RKO (cell line): ENCODE data around the gene WDR83.
"Not testable (repeated sequence)": the region's sequence is repeated elsewhere in the genome, so short reads cannot be mapped to it uniquely, and the experiment has no call there.

Source experiments
- DNase-seq: peaks from one replicate; pipeline ENCODE4 v3.0.0-alpha.2; 2016; ENCODE audit warnings: low spot score

WDR83 gene, protein sequence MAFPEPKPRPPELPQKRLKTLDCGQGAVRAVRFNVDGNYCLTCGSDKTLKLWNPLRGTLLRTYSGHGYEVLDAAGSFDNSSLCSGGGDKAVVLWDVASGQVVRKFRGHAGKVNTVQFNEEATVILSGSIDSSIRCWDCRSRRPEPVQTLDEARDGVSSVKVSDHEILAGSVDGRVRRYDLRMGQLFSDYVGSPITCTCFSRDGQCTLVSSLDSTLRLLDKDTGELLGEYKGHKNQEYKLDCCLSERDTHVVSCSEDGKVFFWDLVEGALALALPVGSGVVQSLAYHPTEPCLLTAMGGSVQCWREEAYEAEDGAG

DNA sequence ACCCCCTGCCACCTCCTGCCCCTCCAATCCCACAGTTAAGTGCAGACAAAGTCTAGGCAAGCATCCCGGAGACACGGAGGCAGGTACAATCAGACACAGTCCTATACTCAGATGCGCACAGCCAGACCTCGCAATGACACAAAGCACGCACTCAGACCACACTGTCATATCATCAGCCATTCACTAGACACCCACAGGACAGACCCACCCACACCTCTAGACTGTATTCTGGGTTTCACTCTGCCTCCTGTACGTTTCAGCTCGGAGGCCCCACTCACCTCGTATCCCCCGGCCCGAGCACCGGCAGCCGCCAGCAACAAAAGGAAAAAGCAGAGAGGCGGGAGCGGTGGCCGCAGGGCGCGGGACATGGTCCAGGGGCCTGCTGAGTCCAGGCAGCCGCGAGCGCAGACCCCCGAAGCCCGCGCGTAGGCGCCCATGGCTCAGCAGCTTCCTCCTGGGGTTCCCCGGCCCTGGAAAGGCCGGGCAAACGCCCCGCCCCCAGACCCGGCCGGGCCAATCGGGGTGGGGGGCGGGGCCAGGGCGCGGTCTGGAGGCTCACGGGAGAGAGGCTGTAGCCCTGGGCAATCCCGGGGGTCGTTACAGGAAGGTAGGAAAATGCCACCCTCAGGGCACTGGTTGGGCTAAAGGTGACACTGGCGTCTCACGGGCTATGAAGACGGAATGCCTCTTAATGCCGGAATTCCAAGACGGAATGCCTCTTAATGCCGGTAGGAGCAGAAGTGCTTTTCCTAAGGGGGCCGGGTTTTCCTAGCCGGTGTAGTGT, at the start of gene WDR83, which contains the start of gene MAN2B1:
Gene WDR83 (plus strand): TSS at position 543 of the 784 bp plus-strand sequence. CDS start 2,984 bp downstream, outside the sequence.
Gene MAN2B1 (minus strand): TSS at position 478 of the 784 bp plus-strand sequence. CDS start 41 bp downstream, at position 437.
- peak; percentile 76 for DNase-seq

GRCh38 chr19:12617646-12618045, 49.0 kb upstream of the WDR83 start:
- DNase-seq, result no peak

DNA sequence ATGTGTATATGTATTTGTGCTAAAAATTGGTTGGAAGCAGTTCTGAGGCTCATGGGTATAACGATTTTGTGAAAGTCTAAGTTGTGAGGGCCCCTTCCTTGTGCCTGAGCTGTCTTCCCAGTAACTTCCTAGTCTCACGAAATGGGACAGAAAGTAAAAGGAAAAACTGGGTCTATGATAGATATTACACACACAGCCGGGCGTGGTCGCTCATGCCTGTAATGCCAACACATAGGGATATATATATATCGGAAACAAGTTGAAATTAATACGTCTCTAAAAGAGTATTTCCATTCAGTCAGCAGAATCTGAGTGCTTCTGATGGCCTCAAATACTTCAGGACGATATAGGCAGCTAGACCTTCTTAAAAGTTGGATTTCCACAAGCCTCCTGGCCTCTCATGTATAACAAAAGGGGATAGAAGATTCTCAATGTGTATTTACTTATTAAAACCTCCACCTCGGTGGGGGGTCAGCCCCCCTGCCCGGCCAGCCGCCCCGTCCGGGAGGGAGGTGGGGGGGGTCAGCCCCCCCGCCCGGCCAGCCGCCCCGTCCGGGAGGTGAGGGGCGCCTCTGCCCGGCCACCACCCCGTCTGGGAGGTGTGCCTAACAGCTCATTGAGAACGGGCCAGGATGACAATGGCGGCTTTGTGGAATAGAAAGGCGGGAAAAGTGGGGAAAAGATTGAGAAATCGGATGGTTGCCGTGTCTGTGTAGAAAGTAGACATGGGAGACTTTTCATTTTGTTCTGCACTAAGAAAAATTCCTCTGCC, 45.2 kb upstream of the WDR83 start:
- DNase-seq, result not testable (repeated sequence)

GRCh38 chr19:12623361-12624031, 43.1 kb upstream of the WDR83 start:
- DNase-seq, result no peak

- no peak for DNase-seq
Observed at GRCh38 chr19:12626958-12627357, 39.6 kb upstream of the WDR83 start.

DNA sequence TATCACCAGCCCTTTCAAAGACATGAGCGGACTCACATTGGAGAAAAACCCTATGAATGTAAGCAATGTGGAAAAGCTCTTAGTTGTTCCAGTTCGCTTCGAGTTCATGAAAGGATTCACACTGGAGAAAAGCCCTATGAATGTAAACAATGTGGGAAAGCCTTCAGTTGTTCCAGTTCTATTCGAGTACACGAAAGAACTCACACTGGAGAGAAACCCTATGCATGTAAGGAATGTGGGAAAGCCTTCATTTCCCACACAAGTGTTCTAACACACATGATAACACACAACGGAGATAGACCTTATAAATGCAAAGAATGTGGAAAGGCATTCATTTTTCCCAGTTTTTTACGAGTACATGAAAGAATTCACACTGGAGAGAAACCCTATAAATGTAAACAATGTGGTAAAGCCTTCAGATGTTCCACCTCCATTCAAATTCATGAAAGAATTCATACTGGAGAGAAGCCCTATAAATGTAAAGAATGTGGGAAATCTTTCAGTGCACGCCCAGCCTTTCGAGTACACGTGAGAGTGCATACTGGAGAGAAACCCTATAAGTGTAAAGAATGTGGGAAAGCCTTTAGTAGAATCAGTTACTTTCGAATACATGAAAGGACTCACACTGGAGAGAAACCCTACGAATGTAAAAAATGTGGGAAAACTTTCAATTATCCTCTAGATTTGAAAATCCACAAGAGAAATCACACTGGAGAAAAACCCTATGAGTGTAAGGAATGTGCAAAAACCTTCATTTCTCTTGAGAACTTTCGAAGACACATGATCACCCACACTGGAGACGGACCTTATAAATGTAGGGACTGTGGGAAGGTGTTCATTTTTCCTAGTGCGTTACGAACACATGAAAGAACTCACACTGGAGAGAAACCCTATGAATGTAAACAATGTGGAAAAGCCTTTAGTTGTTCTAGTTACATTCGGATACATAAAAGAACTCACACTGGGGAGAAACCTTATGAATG, 38.3 kb upstream of the WDR83 start:
- DNase-seq, result no peak

- DNase-seq, result no peak
Observed at GRCh38 chr19:12629215-12629614, 37.4 kb upstream of the WDR83 start.

DNA sequence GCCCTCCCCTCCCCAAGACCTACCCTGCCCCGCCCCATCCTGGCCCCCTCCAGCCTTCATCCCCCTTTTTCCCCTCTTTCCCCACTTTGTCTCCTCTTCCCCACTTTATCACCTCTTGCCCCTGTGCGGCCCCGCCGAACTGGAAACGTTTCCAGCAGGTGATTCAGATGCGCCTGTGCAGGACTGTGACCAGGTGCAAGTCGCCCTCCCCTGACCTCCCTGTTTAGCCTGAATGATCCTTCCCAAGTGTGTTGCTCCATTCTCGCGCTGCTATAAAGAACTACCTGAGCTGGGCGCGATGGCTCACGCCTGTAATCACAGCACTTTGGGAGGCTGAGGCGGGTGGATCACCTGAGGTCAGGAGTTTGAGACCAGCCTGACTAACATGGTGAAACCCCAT, 30.0 kb upstream of the WDR83 start:
- DNase-seq, result no peak

- no peak for DNase-seq
Observed at GRCh38 chr19:12638611-12639182, 27.9 kb upstream of the WDR83 start.

- DNase-seq, result peak; percentile 90
Observed at GRCh38 chr19:12639901-12640613, 26.6 kb upstream of the WDR83 start.

DNA sequence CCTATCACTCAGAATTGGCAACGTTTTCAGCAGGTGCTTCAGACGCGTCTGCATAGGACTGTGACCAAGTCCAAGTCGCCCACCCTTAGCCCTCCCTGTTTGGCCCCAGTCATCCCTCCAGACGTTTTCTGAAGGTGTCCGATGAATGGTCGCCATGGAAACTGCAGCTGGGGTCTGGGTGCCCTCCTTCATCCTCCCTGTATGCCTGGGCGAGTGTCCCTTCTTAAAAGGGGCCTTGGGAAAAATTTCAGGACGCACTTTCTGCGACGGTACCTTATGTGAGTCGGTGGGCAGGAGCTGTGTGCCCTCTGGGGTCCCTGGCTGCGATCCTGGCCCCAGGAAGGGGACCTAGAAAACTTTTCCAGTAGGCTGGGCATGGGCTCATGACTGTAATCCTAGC, 25.2 kb upstream of the WDR83 start:
- DNase-seq, result no peak

DNA sequence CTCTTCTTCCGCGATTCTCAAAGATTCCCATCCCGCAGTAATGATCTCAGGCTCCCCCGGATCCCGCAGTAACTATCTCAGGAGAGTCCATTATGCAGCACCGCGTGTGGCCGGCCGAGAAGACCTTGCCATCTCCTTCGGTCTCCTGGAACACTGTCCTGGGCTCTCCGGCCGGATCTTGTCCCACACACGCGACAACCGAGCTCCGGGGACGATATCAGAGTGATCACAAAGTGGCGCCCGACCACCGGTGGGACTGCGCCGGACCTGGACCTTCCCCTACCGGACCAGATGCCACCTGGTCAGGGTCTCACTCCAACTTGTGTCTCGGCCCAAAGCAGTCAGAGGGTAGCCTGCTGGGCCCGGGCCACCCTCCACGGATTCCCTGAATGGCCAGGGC, 24.1 kb upstream of the WDR83 start:
- DNase-seq, result no peak

DNA sequence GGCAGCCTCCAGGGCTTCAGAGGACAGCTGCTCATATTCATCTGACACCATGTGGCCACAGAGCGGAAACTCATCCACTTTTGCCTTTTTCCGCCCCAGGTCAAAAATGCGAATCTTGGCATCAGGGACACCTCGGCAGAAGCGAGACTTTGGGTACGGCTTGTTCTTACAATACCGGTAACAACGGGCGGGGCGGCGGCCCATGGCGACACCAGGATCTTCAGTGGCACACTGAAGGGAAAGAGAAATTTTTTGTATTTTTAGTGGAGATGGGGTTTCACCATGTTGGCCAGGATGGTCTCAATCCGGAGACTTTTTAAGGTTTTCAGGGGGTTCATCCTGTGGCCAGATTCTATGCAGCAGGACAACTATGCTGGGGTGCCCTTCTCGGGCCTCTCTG, 22.9 kb upstream of the WDR83 start:
- not testable (repeated sequence) for DNase-seq

GRCh38 chr19:12646551-12646950, 20.1 kb upstream of the WDR83 start:
- DNase-seq, result no peak

- DNase-seq, result no peak
Observed at GRCh38 chr19:12647047-12647446, 19.6 kb upstream of the WDR83 start.

DNA sequence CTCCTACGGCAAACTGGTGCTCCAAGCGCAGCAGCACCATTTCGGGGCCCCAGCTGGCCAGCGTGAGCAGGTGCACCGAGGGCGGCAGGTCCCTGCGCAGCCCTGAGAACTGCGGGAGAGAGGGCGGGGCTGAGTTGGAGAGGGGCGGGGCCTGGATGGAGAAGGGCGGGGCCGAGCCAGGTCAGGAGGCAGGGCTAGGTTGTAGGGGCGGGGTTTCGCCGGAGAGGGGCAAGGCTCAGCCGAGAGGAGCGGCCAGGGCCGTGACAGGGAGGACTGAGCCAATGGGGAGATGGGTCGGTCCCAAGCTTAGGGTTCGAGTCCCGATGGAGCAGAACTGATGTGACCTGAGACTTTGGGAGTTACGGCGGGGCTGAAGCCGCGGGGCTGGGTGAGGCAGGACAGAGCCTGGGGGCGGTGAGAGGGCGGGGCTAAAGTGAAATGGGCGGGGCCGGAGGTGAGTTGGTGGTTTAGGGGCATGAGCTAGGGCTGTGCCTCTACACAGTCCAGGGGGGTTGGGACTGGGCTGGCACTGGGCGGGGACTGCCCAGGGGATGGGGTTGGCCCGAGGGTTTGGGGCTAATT, 19.0 kb upstream of the WDR83 start:
- no peak for DNase-seq

DNA sequence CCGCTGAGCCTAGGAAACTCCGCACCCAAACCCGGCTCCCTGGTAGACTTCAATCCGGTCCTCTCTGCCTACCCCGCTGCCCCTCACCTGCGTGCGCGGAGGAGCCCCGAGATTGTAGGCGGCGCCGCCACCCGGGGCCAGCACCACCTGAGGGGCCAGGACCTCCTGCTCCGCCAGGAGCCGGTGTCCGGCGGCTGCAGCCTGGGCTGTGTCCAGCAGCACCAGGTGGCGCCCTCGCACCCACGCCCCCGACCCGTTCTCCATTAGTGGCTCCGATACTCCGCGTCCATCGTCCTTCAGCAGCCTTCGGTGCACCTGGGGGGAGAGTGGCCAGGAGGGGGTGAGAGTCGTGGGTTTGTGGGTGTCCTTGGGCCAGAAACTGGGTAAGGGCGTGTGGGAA, 18.5 kb upstream of the WDR83 start:
- no peak for DNase-seq

- no peak for DNase-seq
Observed at GRCh38 chr19:12649941-12650340, 16.7 kb upstream of the WDR83 start.

- DNase-seq, result no peak
Observed at GRCh38 chr19:12652219-12652618, 14.4 kb upstream of the WDR83 start.
